ENCODE data around the gene PARD6G. TPM values are rescaled to one million over a fixed set of nuclear protein-coding genes. Genes with fewer than 3 reads are reported as not detected.

The PARD6G gene
- total and polyA plus RNA-seq, 2 donors (not counting 1 experiment from before 2014, with no cell fraction given): 1.0 to 2.1 TPM

DNA sequence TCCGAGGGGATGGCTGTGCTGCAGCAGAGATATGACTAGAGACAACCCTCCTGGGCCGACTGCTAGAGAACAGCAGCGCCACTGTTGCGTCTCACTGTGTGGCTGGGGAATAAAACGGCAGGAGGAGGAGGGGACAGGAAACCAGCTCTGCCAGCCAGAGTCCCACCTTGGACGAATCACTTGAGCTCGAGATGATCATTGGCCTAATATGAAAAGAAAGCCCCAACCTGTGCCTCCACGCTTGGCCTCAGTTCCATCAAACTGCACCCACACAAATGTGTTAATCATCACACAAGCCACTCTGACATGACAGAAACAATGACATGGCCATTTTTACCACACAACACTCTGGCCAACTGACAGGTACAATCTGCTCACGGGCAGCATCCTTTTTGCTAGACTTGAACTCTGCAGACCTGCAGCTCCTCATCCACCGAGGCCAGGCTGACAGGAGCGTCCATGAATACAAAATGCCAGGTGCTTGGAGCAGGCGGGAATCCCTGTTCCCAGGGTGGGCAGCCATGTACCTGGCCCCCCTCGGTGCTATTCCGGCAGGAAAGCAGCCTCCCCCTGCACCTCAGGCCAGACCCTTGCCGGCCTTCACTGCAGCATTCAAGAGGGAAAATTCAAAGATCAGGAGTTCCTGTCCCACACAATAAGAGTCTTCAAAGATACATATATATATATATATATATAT lies 52.3 kb downstream of the PARD6G start:
- Histone ChIP-seq H3K9ac (ENCODE audit: insufficient read depth, low read length) (no peak overlapping the region), H4K20me1 (ENCODE audit: control insufficient read depth, extremely low read depth, insufficient read depth, low read length) (no peaks in the 10 kb centered on the region), H2AFZ (ENCODE audit: low read length) (no peak overlapping the region), H3K4me1 (ENCODE audit: control insufficient read depth, extremely low read depth, insufficient read depth, low read length) (peaks cover 2% of the 10 kb centered on the region), H3K9me3 (ENCODE audit: control insufficient read depth, insufficient read depth, low read depth, low read length) (no peaks in the 10 kb centered on the region), H3K4me2 (ENCODE audit: extremely low read depth, insufficient read depth, low read length) (no peak overlapping the region), H3K4me3 (replicated peaks in 1 of 4; ENCODE audit: control extremely low read depth in 1 of 4, insufficient read depth in 1 of 4, low read depth in 3 of 4, low read length in 4 of 4) (no peak overlapping the region), H3K79me2 (ENCODE audit: control insufficient read depth, insufficient read depth, low read length) (no peaks in the 10 kb centered on the region), H3K27ac (ENCODE audit: insufficient read depth, low read length) (no peak overlapping the region), H3K36me3 (ENCODE audit: control insufficient read depth, insufficient read depth, low read length) (no peaks in the 10 kb centered on the region), H3K27me3 (ENCODE audit: control insufficient read depth, insufficient read depth, low read length) (no peaks in the 10 kb centered on the region)
- no peak for DNase-seq (ENCODE audit: low read depth in 2 of 2)
- no peak for TF ChIP-seq EZH2 (IDR thresholded peaks at IDR 0.05; ENCODE audit: low read length, missing control alignments)
- TF ChIP-seq, protein P1, sequence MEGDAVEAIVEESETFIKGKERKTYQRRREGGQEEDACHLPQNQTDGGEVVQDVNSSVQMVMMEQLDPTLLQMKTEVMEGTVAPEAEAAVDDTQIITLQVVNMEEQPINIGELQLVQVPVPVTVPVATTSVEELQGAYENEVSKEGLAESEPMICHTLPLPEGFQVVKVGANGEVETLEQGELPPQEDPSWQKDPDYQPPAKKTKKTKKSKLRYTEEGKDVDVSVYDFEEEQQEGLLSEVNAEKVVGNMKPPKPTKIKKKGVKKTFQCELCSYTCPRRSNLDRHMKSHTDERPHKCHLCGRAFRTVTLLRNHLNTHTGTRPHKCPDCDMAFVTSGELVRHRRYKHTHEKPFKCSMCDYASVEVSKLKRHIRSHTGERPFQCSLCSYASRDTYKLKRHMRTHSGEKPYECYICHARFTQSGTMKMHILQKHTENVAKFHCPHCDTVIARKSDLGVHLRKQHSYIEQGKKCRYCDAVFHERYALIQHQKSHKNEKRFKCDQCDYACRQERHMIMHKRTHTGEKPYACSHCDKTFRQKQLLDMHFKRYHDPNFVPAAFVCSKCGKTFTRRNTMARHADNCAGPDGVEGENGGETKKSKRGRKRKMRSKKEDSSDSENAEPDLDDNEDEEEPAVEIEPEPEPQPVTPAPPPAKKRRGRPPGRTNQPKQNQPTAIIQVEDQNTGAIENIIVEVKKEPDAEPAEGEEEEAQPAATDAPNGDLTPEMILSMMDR (conservative IDR thresholded peaks at IDR 0.05 in 1 of 2, IDR thresholded peaks at IDR 0.05 in 1 of 2; ENCODE audit: low read depth in 1 of 2, low read length in 2 of 2): no peak

DNA sequence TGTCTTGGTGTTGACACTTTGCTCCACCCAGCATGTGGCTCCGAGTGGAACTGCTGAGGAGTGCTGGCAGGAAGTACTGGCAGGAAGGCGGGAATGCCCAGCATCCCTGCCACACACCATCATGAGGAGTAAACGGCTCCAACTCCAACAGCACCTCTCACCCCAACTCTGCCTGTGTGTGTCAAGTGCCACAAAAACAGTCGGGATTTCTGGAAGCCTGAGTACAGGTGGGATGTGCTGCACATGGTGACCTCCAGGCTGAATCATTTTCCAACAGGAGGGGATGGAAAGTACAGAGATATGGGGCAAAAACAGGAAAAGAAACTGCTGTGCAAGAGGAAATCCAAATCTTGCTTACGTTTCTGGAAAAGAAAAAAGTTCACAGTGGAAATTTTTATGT lies 53.6 kb downstream of the PARD6G start:
- no peak overlapping the region for H2AFZ ChIP-seq (ENCODE audit: low read length)
- H3K4me1 ChIP-seq (ENCODE audit: control insufficient read depth, extremely low read depth, insufficient read depth, low read length): peaks cover 2% of the 10 kb centered on the region
- no peaks in the 10 kb centered on the region for H3K9me3 ChIP-seq (ENCODE audit: control insufficient read depth, insufficient read depth, low read depth, low read length)
- no peak for TF ChIP-seq EZH2 (IDR thresholded peaks at IDR 0.05; ENCODE audit: low read length, missing control alignments)
- TF ChIP-seq, protein P1 (conservative IDR thresholded peaks at IDR 0.05 in 1 of 2, IDR thresholded peaks at IDR 0.05 in 1 of 2; ENCODE audit: low read depth in 1 of 2, low read length in 2 of 2): no peak
- no peak for DNase-seq (ENCODE audit: low read depth in 2 of 2)
- no peak overlapping the region for H3K4me3 ChIP-seq (replicated peaks in 1 of 4; ENCODE audit: control extremely low read depth in 1 of 4, insufficient read depth in 1 of 4, low read depth in 3 of 4, low read length in 4 of 4)
- no peaks in the 10 kb centered on the region for H4K20me1 ChIP-seq (ENCODE audit: control insufficient read depth, extremely low read depth, insufficient read depth, low read length)
- H3K27me3 ChIP-seq (ENCODE audit: control insufficient read depth, insufficient read depth, low read length): no peaks in the 10 kb centered on the region
- no peaks in the 10 kb centered on the region for H3K79me2 ChIP-seq (ENCODE audit: control insufficient read depth, insufficient read depth, low read length)
- H3K9ac ChIP-seq (ENCODE audit: insufficient read depth, low read length): no peak overlapping the region
- H3K4me2 ChIP-seq (ENCODE audit: extremely low read depth, insufficient read depth, low read length): no peak overlapping the region
- no peak overlapping the region for H3K27ac ChIP-seq (ENCODE audit: insufficient read depth, low read length)
- H3K36me3 ChIP-seq (ENCODE audit: control insufficient read depth, insufficient read depth, low read length): no peaks in the 10 kb centered on the region

DNA sequence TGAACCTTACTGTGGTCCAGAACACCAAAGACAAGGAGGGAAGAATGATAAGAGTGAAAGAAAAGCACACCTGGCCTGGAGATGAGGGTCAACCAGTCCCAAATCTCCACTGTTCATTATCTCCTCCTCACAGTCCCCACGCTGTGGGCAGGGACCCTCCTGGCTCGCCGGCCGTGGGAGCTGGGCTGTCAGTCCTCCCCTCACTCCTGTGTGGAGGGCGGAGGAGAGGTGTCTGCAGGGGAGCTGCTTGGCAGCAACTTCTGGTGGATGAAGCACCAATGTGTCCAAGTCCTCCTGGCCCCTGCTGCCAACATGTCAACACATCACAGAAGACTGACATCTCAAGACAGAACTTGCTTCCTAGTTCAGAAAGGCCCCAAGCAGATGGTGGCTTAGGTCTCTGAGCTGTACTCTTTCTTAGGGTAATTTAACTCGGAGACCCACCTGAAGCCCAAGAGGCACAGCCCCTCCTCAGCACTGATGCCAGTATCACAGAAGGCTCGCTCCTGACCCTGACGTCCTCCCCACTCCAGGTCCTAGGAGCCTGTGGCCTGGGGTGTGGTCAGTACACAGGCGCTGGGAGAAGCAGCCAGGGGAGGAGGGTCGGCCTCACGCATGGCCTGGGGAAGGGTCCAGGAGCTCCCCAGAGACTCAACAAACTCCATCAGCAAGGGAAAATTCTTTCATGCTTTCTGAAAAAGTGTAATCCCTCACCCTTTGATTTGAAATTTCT lies 54.5 kb downstream of the PARD6G start:
- no peaks in the 10 kb centered on the region for H3K27me3 ChIP-seq (ENCODE audit: control insufficient read depth, insufficient read depth, low read length)
- no peak overlapping the region for H3K4me2 ChIP-seq (ENCODE audit: extremely low read depth, insufficient read depth, low read length)
- H3K9ac ChIP-seq (ENCODE audit: insufficient read depth, low read length): no peak overlapping the region
- DNase-seq (ENCODE audit: low read depth in 2 of 2): no peak
- H3K79me2 ChIP-seq (ENCODE audit: control insufficient read depth, insufficient read depth, low read length): no peaks in the 10 kb centered on the region
- H4K20me1 ChIP-seq (ENCODE audit: control insufficient read depth, extremely low read depth, insufficient read depth, low read length): no peaks in the 10 kb centered on the region
- H3K4me3 ChIP-seq (replicated peaks in 1 of 4; ENCODE audit: control extremely low read depth in 1 of 4, insufficient read depth in 1 of 4, low read depth in 3 of 4, low read length in 4 of 4): no peak overlapping the region
- no peaks in the 10 kb centered on the region for H3K9me3 ChIP-seq (ENCODE audit: control insufficient read depth, insufficient read depth, low read depth, low read length)
- H3K4me1 ChIP-seq (ENCODE audit: control insufficient read depth, extremely low read depth, insufficient read depth, low read length): peaks cover 2% of the 10 kb centered on the region
- no peaks in the 10 kb centered on the region for H3K36me3 ChIP-seq (ENCODE audit: control insufficient read depth, insufficient read depth, low read length)
- H2AFZ ChIP-seq (ENCODE audit: low read length): no peak overlapping the region
- no peak for TF ChIP-seq EZH2 (IDR thresholded peaks at IDR 0.05; ENCODE audit: low read length, missing control alignments)
- TF ChIP-seq, protein P1 (conservative IDR thresholded peaks at IDR 0.05 in 1 of 2, IDR thresholded peaks at IDR 0.05 in 1 of 2; ENCODE audit: low read depth in 1 of 2, low read length in 2 of 2): no peak
- no peak overlapping the region for H3K27ac ChIP-seq (ENCODE audit: insufficient read depth, low read length)

Data from fibroblast of lung (primary cell).